ENCODE measurements around the gene ZBTB16. TPM values are rescaled to one million over a fixed set of nuclear protein-coding genes. Genes with fewer than 3 reads are reported as not detected.

The ZBTB16 gene
- total and polyA plus RNA-seq, 12 donors: 7.9 to 119 (median 53.2) TPM

- Histone ChIP-seq H3K4me3 (no peak overlapping the region), H3K27ac (peak overlapping the region in 1 of 5 donors; percentile 35), H3K36me3 (replicated peaks in 1 of 2) (peaks cover 0 to 14% of the 10 kb centered on the region in 2 donors), H3K4me1 (replicated peaks in 1 of 2) (peaks cover 31 to 85% of the 10 kb centered on the region in 2 donors), H3K9me3 (replicated peaks in 1 of 3) (no peaks in the 10 kb centered on the region), H3K27me3 (no peaks in the 10 kb centered on the region)
- TF ChIP-seq POLR2A (IDR thresholded peaks at IDR 0.05) (no peak), CTCF (IDR thresholded peaks at IDR 0.05) (no peak)
- intact Hi-C loops (cut with DNase I): no loop called here
- 91 to 96% (median 94%) methylated on average over 5 of the region's 5 CpGs for whole genome bisulfite sequencing, 4 donors
- no peak for DNase-seq
Measured at GRCh38 chr11:114124601-114125144, 65.2 kb downstream of the ZBTB16 start.

- 88 to 92% (median 90%) methylated on average over 7 of the region's 7 CpGs for WGBS, 4 donors
- DNase-seq: no peak
- Histone ChIP-seq H3K9me3 (replicated peaks in 1 of 3) (no peaks in the 10 kb centered on the region), H3K4me1 (replicated peaks in 1 of 2) (peaks cover 39 to 85% of the 10 kb centered on the region in 2 donors), H3K27ac (no peak overlapping the region), H3K27me3 (no peaks in the 10 kb centered on the region), H3K36me3 (replicated peaks in 1 of 2) (peaks cover 0 to 14% of the 10 kb centered on the region in 2 donors), H3K4me3 (no peak overlapping the region)
- TF ChIP-seq CTCF (IDR thresholded peaks at IDR 0.05): no peak
- no peak for TF ChIP-seq POLR2A (IDR thresholded peaks at IDR 0.05)
- intact Hi-C loops (cut with DNase I): no loop called here
Measured at GRCh38 chr11:114125531-114125930, 66.0 kb downstream of the ZBTB16 start.

GRCh38 chr11:114125959-114126358 is 66.4 kb downstream of the ZBTB16 start:
- Histone ChIP-seq H3K4me1 (replicated peaks in 1 of 2) (peaks cover 42 to 85% of the 10 kb centered on the region in 2 donors), H3K27ac (peak overlapping the region in 2 of 5 donors; percentile 1 to 18), H3K4me3 (no peak overlapping the region), H3K27me3 (no peaks in the 10 kb centered on the region), H3K36me3 (replicated peaks in 1 of 2) (peaks cover 0 to 14% of the 10 kb centered on the region in 2 donors), H3K9me3 (replicated peaks in 1 of 3) (no peaks in the 10 kb centered on the region)
- WGBS, 4 donors: 91 to 94% (median 93%) methylated on average over 2 of the region's 2 CpGs
- DNase-seq: no peak
- no peak for TF ChIP-seq POLR2A (IDR thresholded peaks at IDR 0.05)
- no peak for TF ChIP-seq CTCF (IDR thresholded peaks at IDR 0.05)
- intact Hi-C loops (cut with DNase I): no loop called here

- no peak for DNase-seq
- no peak for TF ChIP-seq POLR2A (IDR thresholded peaks at IDR 0.05)
- TF ChIP-seq CTCF (IDR thresholded peaks at IDR 0.05): no peak
- intact Hi-C loops (cut with DNase I): no loop called here
Measured at GRCh38 chr11:114128399-114128798, 68.9 kb downstream of the ZBTB16 start.

More at GRCh38 chr11:114128399-114128798, 68.9 kb downstream of the ZBTB16 start:
- 93 to 100% (median 96%) methylated on average over 5 of the region's 5 CpGs for WGBS, 4 donors
- Histone ChIP-seq H3K27ac (peak overlapping the region in 2 of 5 donors; percentile 77 to 80), H3K36me3 (replicated peaks in 1 of 2) (peaks cover 0 to 14% of the 10 kb centered on the region in 2 donors), H3K4me3 (no peak overlapping the region), H3K4me1 (replicated peaks in 1 of 2) (peaks cover 45 to 86% of the 10 kb centered on the region in 2 donors), H3K27me3 (no peaks in the 10 kb centered on the region), H3K9me3 (replicated peaks in 1 of 3) (no peaks in the 10 kb centered on the region)

Data from adrenal gland (tissue), 12 donors.